ENCODE measurements around the gene GABRB2. TPM values are rescaled to one million over a fixed set of nuclear protein-coding genes. Genes with fewer than 3 reads are reported as not detected.

Gene GABRB2
- total RNA-seq, 1 donor from 2014 or later = 0.21 TPM

- no peaks in the 10 kb centered on the region for H3K27me3 Mint-ChIP-seq (ENCODE audit: low read depth)
- H3K27ac Mint-ChIP-seq (ENCODE audit: unreplicated experiment) = no peak overlapping the region
- TF ChIP-seq CTCF (conservative IDR thresholded peaks at IDR 0.05) = no peak
- no peak overlapping the region for H3K4me3 Mint-ChIP-seq
- no peak for DNase-seq (ENCODE audit: low read depth, low spot score)
- H3K4me1 Mint-ChIP-seq = no peaks in the 10 kb centered on the region
- no peaks in the 10 kb centered on the region for H3K9me3 Mint-ChIP-seq
- H3K36me3 Mint-ChIP-seq (ENCODE audit: low read depth) = no peaks in the 10 kb centered on the region
These were observed 166.0 kb downstream of the GABRB2 start for GRCh38 chr5:161380486-161380885.

GRCh38 chr5:161378701-161379100 lies 167.8 kb downstream of the GABRB2 start:
- Mint-ChIP-seq H3K36me3 (ENCODE audit: low read depth) (no peaks in the 10 kb centered on the region), H3K9me3 (no peaks in the 10 kb centered on the region), H3K4me1 (no peaks in the 10 kb centered on the region), H3K27me3 (ENCODE audit: low read depth) (no peaks in the 10 kb centered on the region), H3K27ac (ENCODE audit: unreplicated experiment) (no peak overlapping the region), H3K4me3 (no peak overlapping the region)
- TF ChIP-seq CTCF (conservative IDR thresholded peaks at IDR 0.05) = no peak
- no peak for DNase-seq (ENCODE audit: low read depth, low spot score)

- Mint-ChIP-seq H3K4me3 (no peak overlapping the region), H3K4me1 (no peaks in the 10 kb centered on the region), H3K36me3 (ENCODE audit: low read depth) (no peaks in the 10 kb centered on the region), H3K27me3 (ENCODE audit: low read depth) (no peaks in the 10 kb centered on the region), H3K9me3 (no peaks in the 10 kb centered on the region), H3K27ac (ENCODE audit: unreplicated experiment) (no peak overlapping the region)
- DNase-seq (ENCODE audit: low read depth, low spot score) = no peak
- TF ChIP-seq CTCF (conservative IDR thresholded peaks at IDR 0.05) = no peak
These were observed 170.5 kb downstream of the GABRB2 start for GRCh38 chr5:161376034-161376433.

GRCh38 chr5:161373345-161373707 lies 173.2 kb downstream of the GABRB2 start:
- Mint-ChIP-seq H3K27me3 (ENCODE audit: low read depth) (no peaks in the 10 kb centered on the region), H3K9me3 (no peaks in the 10 kb centered on the region), H3K4me3 (no peak overlapping the region), H3K36me3 (ENCODE audit: low read depth) (no peaks in the 10 kb centered on the region), H3K27ac (ENCODE audit: unreplicated experiment) (no peak overlapping the region), H3K4me1 (peaks cover 13% of the 10 kb centered on the region)
- no peak for TF ChIP-seq CTCF (conservative IDR thresholded peaks at IDR 0.05)
- no peak for DNase-seq (ENCODE audit: low read depth, low spot score)

- Mint-ChIP-seq H3K36me3 (ENCODE audit: low read depth) (no peaks in the 10 kb centered on the region), H3K9me3 (no peaks in the 10 kb centered on the region), H3K27ac (ENCODE audit: unreplicated experiment) (no peak overlapping the region), H3K4me1 (peaks cover 13% of the 10 kb centered on the region), H3K27me3 (ENCODE audit: low read depth) (no peaks in the 10 kb centered on the region), H3K4me3 (no peak overlapping the region)
- DNase-seq (ENCODE audit: low read depth, low spot score) = no peak
- TF ChIP-seq CTCF (conservative IDR thresholded peaks at IDR 0.05) = no peak
These were observed 173.7 kb downstream of the GABRB2 start for GRCh38 chr5:161372682-161373344.
